ENCODE data around the gene PFKFB2. TPM values are rescaled to one million over a fixed set of nuclear protein-coding genes. Genes with fewer than 3 reads are reported as not detected.

Gene PFKFB2
- polyA plus RNA-seq, 1 donor (not counting 4 experiments of a cell fraction or from before 2014, with no cell fraction given) = 12.2 TPM

DNA sequence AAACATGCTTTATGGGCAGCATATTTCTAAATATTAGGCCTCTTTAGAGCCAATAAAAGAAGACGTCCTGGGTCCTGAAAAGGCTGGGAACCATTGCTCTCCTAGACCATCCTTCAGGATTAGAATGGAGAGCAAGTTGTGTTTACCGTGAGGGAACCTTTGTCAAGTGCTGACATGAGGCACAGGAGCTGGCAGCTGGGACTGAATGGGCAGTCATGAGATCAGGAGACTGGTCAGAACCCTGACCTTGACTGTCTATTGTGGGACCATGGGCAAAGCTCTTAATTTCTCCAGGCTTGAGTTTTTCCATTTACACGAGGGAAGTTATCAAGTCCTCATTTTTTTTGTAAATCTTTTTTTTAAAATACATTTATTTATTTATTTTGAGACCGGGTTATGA, 5.2 kb downstream of the PFKFB2 start:
- dilution Hi-C loops (cut with MboI; ENCODE audit: extremely low pct_ligation_motif_present, low sequenced_read_pairs) = no loop called here
- Histone ChIP-seq H3K9ac (ENCODE audit: control insufficient read depth, extremely low read depth, insufficient read depth, low read length) (no peak overlapping the region), H3K9me1 (ENCODE audit: control insufficient read depth, extremely low read depth, insufficient read depth, low read length) (no peaks in the 10 kb centered on the region), H3K4me3 (ENCODE audit: control insufficient read depth in 2 of 3, extremely low read depth in 1 of 3, insufficient read depth in 2 of 3, low read depth in 1 of 3, low read length in 3 of 3) (no peak overlapping the region), H3K9me3 (ENCODE audit: control insufficient read depth, low read depth, low read length) (no peaks in the 10 kb centered on the region), H3K36me3 (ENCODE audit: control insufficient read depth in 2 of 2, extremely low read depth in 1 of 2, insufficient read depth in 2 of 2, low read length in 2 of 2) (peaks cover 8 to 18% of the 10 kb centered on the region in 2 experiments), H3K79me2 (ENCODE audit: control insufficient read depth, insufficient read depth, low read length) (no peaks in the 10 kb centered on the region), H4K20me1 (ENCODE audit: control insufficient read depth, extremely low read depth, insufficient read depth, low read length) (no peaks in the 10 kb centered on the region), H3K4me1 (ENCODE audit: control insufficient read depth, extremely low read depth, insufficient read depth, low read length) (peaks cover 9% of the 10 kb centered on the region), H3K27ac (ENCODE audit: control insufficient read depth, insufficient read depth, low read length) (no peak overlapping the region), H2AFZ (ENCODE audit: control insufficient read depth, low read length) (no peak overlapping the region), H3K27me3 (ENCODE audit: control insufficient read depth, extremely low read depth, insufficient read depth, low read length) (no peaks in the 10 kb centered on the region), H3K4me2 (ENCODE audit: control insufficient read depth, extremely low read depth, insufficient read depth, low read depth, low read length) (no peak overlapping the region)
- TF ChIP-seq, protein P1, sequence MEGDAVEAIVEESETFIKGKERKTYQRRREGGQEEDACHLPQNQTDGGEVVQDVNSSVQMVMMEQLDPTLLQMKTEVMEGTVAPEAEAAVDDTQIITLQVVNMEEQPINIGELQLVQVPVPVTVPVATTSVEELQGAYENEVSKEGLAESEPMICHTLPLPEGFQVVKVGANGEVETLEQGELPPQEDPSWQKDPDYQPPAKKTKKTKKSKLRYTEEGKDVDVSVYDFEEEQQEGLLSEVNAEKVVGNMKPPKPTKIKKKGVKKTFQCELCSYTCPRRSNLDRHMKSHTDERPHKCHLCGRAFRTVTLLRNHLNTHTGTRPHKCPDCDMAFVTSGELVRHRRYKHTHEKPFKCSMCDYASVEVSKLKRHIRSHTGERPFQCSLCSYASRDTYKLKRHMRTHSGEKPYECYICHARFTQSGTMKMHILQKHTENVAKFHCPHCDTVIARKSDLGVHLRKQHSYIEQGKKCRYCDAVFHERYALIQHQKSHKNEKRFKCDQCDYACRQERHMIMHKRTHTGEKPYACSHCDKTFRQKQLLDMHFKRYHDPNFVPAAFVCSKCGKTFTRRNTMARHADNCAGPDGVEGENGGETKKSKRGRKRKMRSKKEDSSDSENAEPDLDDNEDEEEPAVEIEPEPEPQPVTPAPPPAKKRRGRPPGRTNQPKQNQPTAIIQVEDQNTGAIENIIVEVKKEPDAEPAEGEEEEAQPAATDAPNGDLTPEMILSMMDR (optimal IDR thresholded peaks at IDR 0.05 in 1 of 3, IDR thresholded peaks at IDR 0.05 in 1 of 3, conservative IDR thresholded peaks at IDR 0.05 in 1 of 3; ENCODE audit: extremely low read depth in 1 of 3, insufficient read depth in 2 of 3, low read length in 3 of 3) = no peak
- TF ChIP-seq EZH2 (IDR thresholded peaks at IDR 0.05; ENCODE audit: low read length) = no peak
- FAIRE-seq = no peak
- no peak for DNase-seq (ENCODE audit: low read depth, low spot score)

DNA sequence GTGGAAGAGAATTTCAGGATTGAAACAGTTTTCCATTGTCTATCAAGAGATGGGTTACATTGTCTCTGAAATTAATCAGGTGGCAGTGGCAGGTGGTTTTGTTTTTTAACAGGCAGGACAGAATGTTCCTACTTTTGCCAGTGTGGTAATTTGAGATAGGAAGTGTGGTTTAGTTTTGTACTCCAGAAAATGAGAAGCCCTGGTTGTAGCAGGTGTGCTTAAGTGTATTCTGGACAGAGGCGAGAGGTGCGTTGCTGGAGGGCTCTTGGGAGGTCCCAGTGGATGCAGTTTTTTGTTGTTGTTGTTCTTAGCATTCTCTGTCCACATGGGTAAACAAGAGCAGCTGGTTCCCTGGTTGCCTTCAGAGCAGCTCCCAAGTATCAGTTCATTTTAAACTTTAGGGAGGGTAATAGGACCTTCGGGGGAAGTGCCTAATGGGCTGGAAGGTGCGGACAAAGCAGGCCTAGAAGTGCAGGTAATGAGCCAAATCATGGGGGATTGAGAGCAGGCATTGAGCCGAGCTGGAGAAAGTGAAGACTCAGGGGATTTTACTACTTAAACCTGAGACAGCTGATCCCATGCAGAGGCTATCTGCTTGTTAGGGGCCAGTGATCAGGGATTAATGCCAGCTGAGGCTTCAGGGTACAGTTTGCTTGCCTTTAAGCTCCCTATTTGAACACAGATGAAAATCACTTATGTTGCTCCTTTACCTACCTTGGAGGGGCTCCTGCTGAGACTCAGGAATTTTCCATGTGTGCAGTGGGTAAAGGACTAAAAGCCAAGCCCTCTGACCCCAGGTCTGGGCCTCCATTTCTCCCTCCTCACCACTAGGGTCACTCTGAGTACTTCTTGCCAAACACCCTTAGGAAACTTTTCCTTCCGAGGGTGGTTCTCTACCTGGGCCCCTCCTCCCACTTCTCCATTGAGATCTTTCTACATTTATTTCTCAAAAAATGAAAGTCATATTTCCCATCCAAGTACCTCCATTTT, 6.1 kb downstream of the PFKFB2 start:
- DNase-seq (ENCODE audit: low read depth, low spot score) (no peak), FAIRE-seq (no peak)
- no peaks in the 10 kb centered on the region for H3K79me2 ChIP-seq (ENCODE audit: control insufficient read depth, insufficient read depth, low read length)

More for the DNA sequence above, 6.1 kb downstream of the PFKFB2 start:
- TF ChIP-seq, protein P1 (optimal IDR thresholded peaks at IDR 0.05 in 1 of 3, IDR thresholded peaks at IDR 0.05 in 1 of 3, conservative IDR thresholded peaks at IDR 0.05 in 1 of 3; ENCODE audit: extremely low read depth in 1 of 3, insufficient read depth in 2 of 3, low read length in 3 of 3) = no peak
- TF ChIP-seq EZH2 (IDR thresholded peaks at IDR 0.05; ENCODE audit: low read length) = no peak
- dilution Hi-C loops (cut with MboI; ENCODE audit: extremely low pct_ligation_motif_present, low sequenced_read_pairs) = no loop called here
- Histone ChIP-seq H3K36me3 (ENCODE audit: control insufficient read depth in 2 of 2, extremely low read depth in 1 of 2, insufficient read depth in 2 of 2, low read length in 2 of 2) (peaks cover 8 to 22% of the 10 kb centered on the region in 2 experiments), H3K9me1 (ENCODE audit: control insufficient read depth, extremely low read depth, insufficient read depth, low read length) (no peaks in the 10 kb centered on the region), H3K27me3 (ENCODE audit: control insufficient read depth, extremely low read depth, insufficient read depth, low read length) (no peaks in the 10 kb centered on the region), H4K20me1 (ENCODE audit: control insufficient read depth, extremely low read depth, insufficient read depth, low read length) (no peaks in the 10 kb centered on the region), H3K4me3 (ENCODE audit: control insufficient read depth in 2 of 3, extremely low read depth in 1 of 3, insufficient read depth in 2 of 3, low read depth in 1 of 3, low read length in 3 of 3) (no peak overlapping the region), H3K27ac (ENCODE audit: control insufficient read depth, insufficient read depth, low read length) (no peak overlapping the region), H3K4me2 (ENCODE audit: control insufficient read depth, extremely low read depth, insufficient read depth, low read depth, low read length) (no peak overlapping the region), H3K9ac (ENCODE audit: control insufficient read depth, extremely low read depth, insufficient read depth, low read length) (no peak overlapping the region), H3K9me3 (ENCODE audit: control insufficient read depth, low read depth, low read length) (no peaks in the 10 kb centered on the region), H2AFZ (ENCODE audit: control insufficient read depth, low read length) (no peak overlapping the region), H3K4me1 (ENCODE audit: control insufficient read depth, extremely low read depth, insufficient read depth, low read length) (peaks cover 6% of the 10 kb centered on the region)
